PFSK-1 (cell line): Measurements from ENCODE around the gene SLC12A3.

ENCODE experiments used
- POLR2AphosphoS5 ChIP-seq: IDR thresholded peaks from 2 replicates; pipeline ENCODE4 v1.6.1; 2012; ENCODE audit warnings: low read depth, mild to moderate bottlenecking, control low read depth, low read length, moderate library complexity
- REST ChIP-seq, 2 experiments: IDR thresholded peaks; 2 replicates each; pipeline versions ENCODE4 v1.6.1 to v1.8.0; 2011 to 2012; ENCODE audit warnings: low read depth in 2 of 2, low read length in 2 of 2, control low read depth in 1 of 2, inconsistent platforms in 1 of 2, mild to moderate bottlenecking in 1 of 2, moderate library complexity in 1 of 2; ENCODE audit not compliant: insufficient read depth in 1 of 2
- SIN3A ChIP-seq: IDR thresholded peaks from 2 replicates; pipeline ENCODE4 v1.6.1; 2012; ENCODE audit warnings: mild to moderate bottlenecking, low read length, moderate library complexity, borderline replicate concordance; ENCODE audit not compliant: insufficient read depth

DNA sequence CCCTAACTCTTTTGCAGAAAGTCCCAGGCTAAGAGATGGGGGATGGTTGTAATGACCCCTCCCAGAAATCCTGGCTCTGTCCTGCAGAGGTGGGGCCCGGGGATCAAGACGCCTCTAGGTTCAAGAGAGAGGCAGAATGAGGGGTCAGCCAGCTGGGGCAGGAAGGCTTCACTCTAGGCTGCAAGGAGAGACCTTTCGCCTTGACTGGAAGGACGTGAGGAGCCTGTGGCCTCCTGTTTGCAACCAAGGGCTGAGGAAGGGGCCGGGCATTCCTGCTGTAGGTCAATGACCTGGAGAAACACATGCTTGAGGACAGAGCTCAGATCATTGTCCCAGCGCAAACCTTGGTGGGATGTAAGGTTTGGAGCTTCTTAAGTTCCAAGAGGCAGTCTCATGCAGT lies 88.0 kb downstream of the SLC12A3 start:
- no peak for TF ChIP-seq SIN3A
- TF ChIP-seq REST (IDR thresholded peaks at IDR 0.05; ENCODE audit: insufficient read depth in 1 of 2, low read depth in 2 of 2, low read length in 2 of 2) = no peak
- no peak for TF ChIP-seq POLR2AphosphoS5
